ENCODE results near the gene EVI5.
"Not testable (repeated sequence)": the region's sequence is repeated elsewhere in the genome, so short reads cannot be mapped to it uniquely, and the experiment has no call there.

The EVI5 gene

DNA sequence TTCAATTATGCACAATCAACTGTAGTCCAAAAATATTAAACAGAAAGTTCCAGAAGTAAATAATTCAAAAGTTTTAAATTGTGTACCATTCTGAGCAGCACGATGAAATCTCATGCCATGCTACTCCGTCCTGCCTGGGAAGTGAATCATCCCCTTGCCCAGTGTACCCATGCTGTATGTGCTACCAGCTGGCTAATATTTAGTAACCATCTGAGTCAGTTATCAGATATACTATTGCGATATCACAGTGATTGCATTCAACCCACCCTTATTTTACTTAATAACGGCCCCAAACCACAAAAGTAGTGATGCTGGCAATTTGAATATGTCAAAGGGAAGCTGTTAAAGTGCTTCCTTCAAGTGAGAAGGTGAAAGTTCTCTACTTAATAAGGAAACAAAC is 56.2 kb downstream of the EVI5 start:
- Histone ChIP-seq H3K4me3 (ENCODE audit: low read length) (no peak overlapping the region), H3K27ac (ENCODE audit: low read depth, low read length) (no peak overlapping the region), H3K36me3 (ENCODE audit: control insufficient read depth, insufficient read depth, low read length) (no peaks in the 10 kb centered on the region), H3K27me3 (ENCODE audit: control insufficient read depth, insufficient read depth, low read length) (no peaks in the 10 kb centered on the region), H3K9ac (ENCODE audit: low read length) (no peak overlapping the region), H3K4me1 (ENCODE audit: control insufficient read depth, insufficient read depth, low read length) (no peaks in the 10 kb centered on the region)

DNA sequence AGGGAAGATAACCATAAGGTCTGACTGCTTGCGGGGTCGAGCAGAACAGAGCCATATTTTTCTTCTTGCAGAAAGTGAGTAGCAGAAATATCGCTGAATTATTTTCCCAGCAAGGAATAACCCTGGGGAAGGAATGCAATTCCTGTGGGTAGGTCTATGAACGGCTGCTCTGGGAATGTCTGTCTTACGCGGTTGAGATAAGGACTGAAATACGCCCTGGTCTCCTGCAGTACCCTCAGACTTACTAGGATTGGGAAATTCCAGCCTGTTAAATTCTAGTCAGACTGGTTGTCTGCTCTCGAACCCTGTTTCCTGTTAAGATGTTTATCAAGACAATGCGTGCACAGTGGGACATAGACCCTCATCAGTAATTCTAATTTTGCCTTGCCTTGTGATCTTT is 61.2 kb downstream of the EVI5 start:
- H3K27me3 ChIP-seq (ENCODE audit: control insufficient read depth, insufficient read depth, low read length); H3K4me1 ChIP-seq (ENCODE audit: control insufficient read depth, insufficient read depth, low read length); H3K9ac ChIP-seq (ENCODE audit: low read length); H3K4me3 ChIP-seq (ENCODE audit: low read length); H3K27ac ChIP-seq (ENCODE audit: low read depth, low read length); H3K36me3 ChIP-seq (ENCODE audit: control insufficient read depth, insufficient read depth, low read length): not testable (repeated sequence)

DNA sequence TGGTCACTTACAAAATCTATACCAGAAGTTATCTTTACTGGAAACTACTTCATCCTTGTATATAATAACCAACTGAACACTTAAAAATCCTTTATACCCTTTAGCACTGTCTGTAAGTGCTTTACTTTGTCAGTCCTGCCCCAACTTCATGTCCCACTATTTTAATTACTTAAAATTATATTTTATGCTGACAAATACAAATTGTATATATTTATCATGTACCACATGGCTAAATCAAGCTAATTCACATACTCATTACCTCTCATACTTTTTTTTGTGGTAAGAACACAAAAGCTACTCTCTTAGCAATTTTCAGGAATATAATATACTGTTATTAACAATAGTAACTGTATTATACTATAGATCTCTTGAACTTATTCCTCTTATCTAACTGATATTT is 63.0 kb downstream of the EVI5 start:
- Histone ChIP-seq H3K4me1 (ENCODE audit: control insufficient read depth, insufficient read depth, low read length) (no peaks in the 10 kb centered on the region), H3K27ac (ENCODE audit: low read depth, low read length) (no peak overlapping the region), H3K27me3 (ENCODE audit: control insufficient read depth, insufficient read depth, low read length) (no peaks in the 10 kb centered on the region), H3K9ac (ENCODE audit: low read length) (no peak overlapping the region), H3K4me3 (ENCODE audit: low read length) (no peak overlapping the region), H3K36me3 (ENCODE audit: control insufficient read depth, insufficient read depth, low read length) (no peaks in the 10 kb centered on the region)

DNA sequence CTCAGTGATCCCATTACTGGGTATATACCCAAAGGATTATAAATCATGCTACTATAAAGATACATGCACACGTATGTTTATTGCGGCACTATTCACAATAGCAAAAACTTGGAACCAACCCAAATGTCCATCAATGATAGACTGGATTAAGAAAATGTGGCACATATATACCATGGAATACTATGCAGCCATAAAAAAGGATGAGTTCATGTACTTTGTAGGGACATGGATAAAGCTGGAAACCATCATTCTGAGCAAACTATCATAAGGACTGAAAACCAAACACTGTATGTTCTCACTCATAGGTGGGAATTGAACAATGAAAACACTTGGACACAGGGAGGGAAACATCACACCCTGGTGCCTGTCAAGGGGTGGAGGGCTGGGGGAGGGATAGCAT is 63.8 kb downstream of the EVI5 start:
- H3K27ac ChIP-seq (ENCODE audit: low read depth, low read length); H3K27me3 ChIP-seq (ENCODE audit: control insufficient read depth, insufficient read depth, low read length); H3K36me3 ChIP-seq (ENCODE audit: control insufficient read depth, insufficient read depth, low read length); H3K4me1 ChIP-seq (ENCODE audit: control insufficient read depth, insufficient read depth, low read length); H3K9ac ChIP-seq (ENCODE audit: low read length); H3K4me3 ChIP-seq (ENCODE audit: low read length): not testable (repeated sequence)

DNA sequence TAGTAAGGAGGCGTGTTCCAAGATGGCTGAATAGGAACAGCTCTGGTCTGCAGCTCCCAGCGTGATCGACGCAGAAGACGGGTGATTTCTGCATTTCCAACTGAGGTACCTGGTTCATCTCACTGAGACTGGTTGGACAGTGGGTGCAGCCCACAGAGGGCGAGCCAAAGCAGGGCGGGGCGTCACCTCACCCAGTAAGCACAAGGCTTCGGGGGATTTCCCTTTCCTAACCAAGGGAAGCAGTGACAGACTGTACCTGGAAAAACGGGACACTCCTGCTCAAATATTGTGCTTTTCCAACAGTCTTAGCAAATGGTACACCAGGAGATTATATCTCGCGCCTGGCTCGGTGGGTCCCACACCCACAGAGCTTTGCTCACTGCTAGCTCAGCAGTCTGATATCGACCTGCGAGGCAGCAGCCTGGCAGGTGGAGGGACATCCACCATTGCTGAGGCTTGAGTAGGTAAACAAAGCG is 69.4 kb downstream of the EVI5 start:
- H3K27ac ChIP-seq (ENCODE audit: low read depth, low read length); H3K4me1 ChIP-seq (ENCODE audit: control insufficient read depth, insufficient read depth, low read length); H3K36me3 ChIP-seq (ENCODE audit: control insufficient read depth, insufficient read depth, low read length); H3K9ac ChIP-seq (ENCODE audit: low read length); H3K27me3 ChIP-seq (ENCODE audit: control insufficient read depth, insufficient read depth, low read length); H3K4me3 ChIP-seq (ENCODE audit: low read length): not testable (repeated sequence)

DNA sequence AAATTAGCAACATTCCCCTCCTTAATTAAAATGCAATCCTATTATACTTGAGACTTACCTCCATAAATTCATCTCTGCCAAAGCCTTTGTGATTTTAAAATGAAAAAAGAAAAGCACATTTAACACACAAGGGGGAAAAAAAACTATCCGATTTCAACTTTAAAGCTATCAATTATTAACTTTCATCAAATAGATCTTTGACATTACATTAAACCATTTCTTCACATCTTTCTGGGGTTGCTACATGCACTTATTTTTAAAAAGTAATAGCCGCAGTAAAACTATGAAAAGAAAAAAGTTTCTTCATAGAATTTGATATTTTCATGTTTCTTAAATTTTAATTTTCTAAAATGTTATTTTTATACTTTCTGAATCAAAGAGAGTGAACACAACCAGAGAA is 71.0 kb downstream of the EVI5 start:
- H3K4me3 ChIP-seq (ENCODE audit: low read length), result no peak overlapping the region
- H3K27me3 ChIP-seq (ENCODE audit: control insufficient read depth, insufficient read depth, low read length), result no peaks in the 10 kb centered on the region
- no peak overlapping the region for H3K9ac ChIP-seq (ENCODE audit: low read length)
- H3K27ac ChIP-seq (ENCODE audit: low read depth, low read length), result no peak overlapping the region
- no peaks in the 10 kb centered on the region for H3K4me1 ChIP-seq (ENCODE audit: control insufficient read depth, insufficient read depth, low read length)
- no peaks in the 10 kb centered on the region for H3K36me3 ChIP-seq (ENCODE audit: control insufficient read depth, insufficient read depth, low read length)

DNA sequence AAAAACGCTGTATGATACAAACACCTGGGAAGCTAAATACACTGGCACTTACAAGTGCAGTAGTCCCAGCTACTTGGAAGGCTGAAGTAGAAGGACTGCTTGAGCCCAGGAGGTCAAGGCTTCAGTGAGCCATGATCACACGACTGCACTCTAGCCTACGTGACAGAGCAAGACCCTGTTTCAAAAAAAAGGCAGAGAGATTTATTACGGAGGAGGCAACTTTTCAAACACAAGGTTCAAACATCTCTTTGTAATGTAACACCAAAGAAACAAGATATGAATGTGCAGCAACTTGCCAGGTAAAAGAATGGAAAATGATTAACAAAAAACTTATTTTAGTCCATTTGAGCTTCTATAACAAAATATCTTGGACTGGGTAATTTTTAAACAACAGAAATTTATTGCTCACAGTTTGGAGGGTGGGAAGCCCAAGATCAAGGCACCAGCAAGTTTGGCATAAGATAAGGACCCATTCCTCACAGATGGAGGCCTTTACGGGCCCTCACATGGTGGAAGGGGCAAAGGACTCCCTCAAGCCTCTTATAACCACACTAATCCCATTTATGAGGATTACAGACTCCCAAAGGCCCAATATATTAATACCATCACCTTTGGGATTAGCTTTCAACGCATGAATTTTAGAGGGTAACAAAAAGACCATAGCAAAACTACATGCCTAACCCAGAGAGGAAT is 73.3 kb downstream of the EVI5 start:
- no peaks in the 10 kb centered on the region for H3K4me1 ChIP-seq (ENCODE audit: control insufficient read depth, insufficient read depth, low read length)
- no peaks in the 10 kb centered on the region for H3K36me3 ChIP-seq (ENCODE audit: control insufficient read depth, insufficient read depth, low read length)
- H3K4me3 ChIP-seq (ENCODE audit: low read length), result no peak overlapping the region
- H3K9ac ChIP-seq (ENCODE audit: low read length), result no peak overlapping the region
- H3K27ac ChIP-seq (ENCODE audit: low read depth, low read length), result no peak overlapping the region
- no peaks in the 10 kb centered on the region for H3K27me3 ChIP-seq (ENCODE audit: control insufficient read depth, insufficient read depth, low read length)

DNA sequence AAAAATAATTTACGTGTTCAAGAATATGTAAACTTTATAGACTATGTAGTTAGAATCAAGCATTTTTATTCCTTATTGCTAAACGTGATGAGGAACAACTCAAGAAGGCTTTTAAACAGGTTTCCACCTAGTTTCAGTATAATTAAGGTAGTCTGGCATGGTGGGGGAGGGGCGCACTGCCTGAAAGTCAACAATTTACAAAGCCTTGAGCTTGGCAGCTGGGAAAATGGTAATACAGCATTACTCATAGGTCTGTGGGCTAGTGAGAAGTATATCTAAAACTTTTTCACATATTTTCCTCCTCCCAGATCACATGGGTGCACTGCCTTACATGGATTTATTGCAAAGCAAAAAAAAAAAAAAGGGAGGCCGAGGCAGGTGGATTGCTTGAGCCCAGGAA is 75.2 kb downstream of the EVI5 start:
- Histone ChIP-seq H3K4me3 (ENCODE audit: low read length) (no peak overlapping the region), H3K9ac (ENCODE audit: low read length) (no peak overlapping the region), H3K27ac (ENCODE audit: low read depth, low read length) (no peak overlapping the region), H3K36me3 (ENCODE audit: control insufficient read depth, insufficient read depth, low read length) (no peaks in the 10 kb centered on the region), H3K4me1 (ENCODE audit: control insufficient read depth, insufficient read depth, low read length) (no peaks in the 10 kb centered on the region), H3K27me3 (ENCODE audit: control insufficient read depth, insufficient read depth, low read length) (no peaks in the 10 kb centered on the region)

DNA sequence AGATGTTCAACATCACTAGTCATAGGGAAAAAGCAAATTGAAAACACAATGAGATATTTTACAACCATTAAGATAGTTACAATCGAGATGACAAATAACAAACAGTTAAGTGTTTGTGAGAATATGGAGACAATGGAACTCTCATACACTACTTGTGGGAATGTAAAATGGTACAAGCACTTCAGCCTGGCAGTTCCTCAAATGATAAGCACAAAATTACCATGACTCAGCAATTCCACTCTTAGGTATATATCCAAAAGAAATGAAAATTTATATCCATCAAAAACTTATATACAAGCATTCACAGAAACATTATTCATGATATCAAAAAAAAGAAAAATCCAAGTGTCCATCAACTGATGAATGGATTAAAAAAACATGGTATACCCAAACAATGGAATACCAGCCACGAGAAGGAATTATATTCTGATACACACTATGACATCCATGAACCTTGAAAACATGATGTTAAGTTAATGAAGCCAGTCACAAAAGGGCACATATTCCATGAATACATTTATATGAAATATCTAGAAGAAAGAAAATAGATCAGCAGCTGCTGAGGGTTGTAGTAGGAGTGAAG is 76.4 kb downstream of the EVI5 start:
- no peak overlapping the region for H3K4me3 ChIP-seq (ENCODE audit: low read length)
- H3K27ac ChIP-seq (ENCODE audit: low read depth, low read length), result no peak overlapping the region
- H3K4me1 ChIP-seq (ENCODE audit: control insufficient read depth, insufficient read depth, low read length), result no peaks in the 10 kb centered on the region
- no peaks in the 10 kb centered on the region for H3K36me3 ChIP-seq (ENCODE audit: control insufficient read depth, insufficient read depth, low read length)
- H3K9ac ChIP-seq (ENCODE audit: low read length), result no peak overlapping the region
- no peaks in the 10 kb centered on the region for H3K27me3 ChIP-seq (ENCODE audit: control insufficient read depth, insufficient read depth, low read length)

DNA sequence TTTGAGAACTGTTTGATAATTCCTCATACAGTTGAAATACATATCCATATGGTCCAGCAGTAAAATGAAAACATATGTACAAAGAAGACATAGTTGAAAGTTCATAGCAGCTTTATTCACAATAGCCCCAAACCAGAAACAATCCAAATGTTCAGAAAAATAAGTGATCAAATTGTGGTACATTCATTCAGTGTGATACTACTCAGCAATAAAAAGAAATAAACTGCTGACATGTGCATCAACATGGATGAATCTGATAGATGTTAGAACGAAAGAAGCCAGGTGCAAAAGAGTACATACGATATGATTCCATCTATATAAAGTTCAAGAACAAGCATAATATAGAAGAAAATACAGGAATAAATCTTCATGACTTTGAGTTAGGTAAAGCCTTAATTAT is 77.2 kb downstream of the EVI5 start:
- Histone ChIP-seq H3K9ac (ENCODE audit: low read length) (no peak overlapping the region), H3K27ac (ENCODE audit: low read depth, low read length) (no peak overlapping the region), H3K27me3 (ENCODE audit: control insufficient read depth, insufficient read depth, low read length) (no peaks in the 10 kb centered on the region), H3K36me3 (ENCODE audit: control insufficient read depth, insufficient read depth, low read length) (no peaks in the 10 kb centered on the region), H3K4me1 (ENCODE audit: control insufficient read depth, insufficient read depth, low read length) (no peaks in the 10 kb centered on the region), H3K4me3 (ENCODE audit: low read length) (no peak overlapping the region)

DNA sequence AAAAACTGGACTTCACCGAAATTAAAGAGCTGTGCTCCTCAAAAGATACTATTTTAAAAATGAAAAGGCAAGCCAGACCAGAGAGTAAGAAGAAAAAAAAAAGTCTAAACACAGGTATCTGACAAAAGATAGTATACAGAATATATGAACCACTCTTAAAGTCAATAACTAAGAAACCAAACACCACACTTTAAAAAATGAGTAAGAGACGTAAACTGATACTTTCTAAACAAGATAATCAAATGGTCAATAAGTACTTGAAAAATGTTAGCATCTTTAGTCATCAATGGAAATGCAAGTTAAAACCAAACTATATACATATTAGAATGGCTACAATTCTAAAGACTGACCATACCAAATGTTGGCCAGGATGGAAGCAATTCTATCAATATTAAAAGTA is 77.6 kb downstream of the EVI5 start:
- H3K27ac ChIP-seq (ENCODE audit: low read depth, low read length), result no peak overlapping the region
- H3K4me1 ChIP-seq (ENCODE audit: control insufficient read depth, insufficient read depth, low read length), result no peaks in the 10 kb centered on the region
- no peaks in the 10 kb centered on the region for H3K36me3 ChIP-seq (ENCODE audit: control insufficient read depth, insufficient read depth, low read length)
- H3K9ac ChIP-seq (ENCODE audit: low read length), result no peak overlapping the region
- H3K4me3 ChIP-seq (ENCODE audit: low read length), result no peak overlapping the region
- no peaks in the 10 kb centered on the region for H3K27me3 ChIP-seq (ENCODE audit: control insufficient read depth, insufficient read depth, low read length)

DNA sequence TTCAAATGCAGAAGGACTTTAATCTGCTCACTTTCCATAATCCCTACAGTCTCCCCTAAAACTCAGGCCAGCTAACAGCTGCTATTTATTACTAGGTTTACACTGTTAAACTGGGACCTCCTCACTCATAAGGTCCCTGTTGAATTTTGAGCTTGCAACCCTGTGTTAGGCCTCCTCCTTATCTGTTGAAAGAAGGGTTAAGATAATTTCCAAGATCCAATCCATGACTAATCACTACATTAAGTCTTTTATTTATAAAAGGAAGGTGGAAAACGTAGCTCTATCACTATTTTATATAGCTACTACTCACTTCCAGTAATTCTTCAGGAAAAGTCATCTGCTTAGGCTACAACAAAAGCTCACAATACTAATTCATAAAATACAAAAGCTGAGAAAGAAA is 79.5 kb downstream of the EVI5 start:
- Histone ChIP-seq H3K4me1 (ENCODE audit: control insufficient read depth, insufficient read depth, low read length) (no peaks in the 10 kb centered on the region), H3K27ac (ENCODE audit: low read depth, low read length) (no peak overlapping the region), H3K36me3 (ENCODE audit: control insufficient read depth, insufficient read depth, low read length) (no peaks in the 10 kb centered on the region), H3K9ac (ENCODE audit: low read length) (no peak overlapping the region), H3K27me3 (ENCODE audit: control insufficient read depth, insufficient read depth, low read length) (no peaks in the 10 kb centered on the region), H3K4me3 (ENCODE audit: low read length) (no peak overlapping the region)

DNA sequence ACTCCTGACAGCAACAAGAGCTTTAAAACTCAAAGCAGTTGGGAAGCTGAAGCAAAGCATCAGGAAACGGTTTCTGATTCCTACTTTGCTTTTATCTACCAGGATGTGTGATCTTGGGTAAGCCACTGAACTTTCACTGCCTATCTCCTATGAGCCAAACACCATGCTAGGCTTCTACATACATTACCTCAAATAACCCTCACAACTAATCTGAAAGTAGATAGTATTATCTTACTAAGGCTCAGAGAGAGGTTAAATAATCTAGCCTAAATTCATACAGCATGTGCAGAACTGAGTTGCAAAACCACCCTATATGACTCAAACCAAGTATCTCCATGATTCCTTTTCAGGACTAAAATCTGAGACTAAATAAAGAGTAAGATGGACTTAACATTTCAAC is 83.8 kb downstream of the EVI5 start:
- H3K4me1 ChIP-seq (ENCODE audit: control insufficient read depth, insufficient read depth, low read length), result no peaks in the 10 kb centered on the region
- H3K27ac ChIP-seq (ENCODE audit: low read depth, low read length), result no peak overlapping the region
- no peaks in the 10 kb centered on the region for H3K36me3 ChIP-seq (ENCODE audit: control insufficient read depth, insufficient read depth, low read length)
- H3K27me3 ChIP-seq (ENCODE audit: control insufficient read depth, insufficient read depth, low read length), result no peaks in the 10 kb centered on the region
- H3K4me3 ChIP-seq (ENCODE audit: low read length), result no peak overlapping the region
- H3K9ac ChIP-seq (ENCODE audit: low read length), result no peak overlapping the region
